ENCODE measurements around the gene COL4A2. TPM values are rescaled to one million over a fixed set of nuclear protein-coding genes. Genes with fewer than 3 reads are reported as not detected.

The COL4A2 gene
- total RNA-seq, 1 experiment from 2014 or later: 35.0 TPM

GRCh38 chr13:110430391-110431336 is 123.6 kb downstream of the COL4A2 start:
- no peak for DNase-seq (ENCODE audit: extremely low read depth, low read depth)

GRCh38 chr13:110431425-110432294 is 124.6 kb downstream of the COL4A2 start:
- no peak for DNase-seq (ENCODE audit: extremely low read depth, low read depth)

- no peak for DNase-seq (ENCODE audit: extremely low read depth, low read depth)
Observed at GRCh38 chr13:110432522-110432921, 125.4 kb downstream of the COL4A2 start.

- DNase-seq (ENCODE audit: extremely low read depth, low read depth): no peak
Observed at GRCh38 chr13:110433014-110433413, 125.9 kb downstream of the COL4A2 start.

- DNase-seq (ENCODE audit: extremely low read depth, low read depth): no peak
Observed at GRCh38 chr13:110434629-110435028, 127.5 kb downstream of the COL4A2 start.

- DNase-seq (ENCODE audit: extremely low read depth, low read depth): no peak
Observed at GRCh38 chr13:110435331-110435730, 128.2 kb downstream of the COL4A2 start.

- DNase-seq (ENCODE audit: extremely low read depth, low read depth): no peak
Observed at GRCh38 chr13:110436276-110436675, 129.2 kb downstream of the COL4A2 start.

GRCh38 chr13:110436786-110437370 is 129.8 kb downstream of the COL4A2 start:
- no peak for DNase-seq (ENCODE audit: extremely low read depth, low read depth)

GRCh38 chr13:110438211-110438610 is 131.1 kb downstream of the COL4A2 start:
- DNase-seq (ENCODE audit: extremely low read depth, low read depth): no peak

GRCh38 chr13:110438776-110439175 is 131.7 kb downstream of the COL4A2 start:
- DNase-seq (ENCODE audit: extremely low read depth, low read depth): no peak

GRCh38 chr13:110440946-110441731 is 134.1 kb downstream of the COL4A2 start:
- no peak for DNase-seq (ENCODE audit: extremely low read depth, low read depth)

- no peak for DNase-seq (ENCODE audit: extremely low read depth, low read depth)
Observed at GRCh38 chr13:110442930-110443621, 136.0 kb downstream of the COL4A2 start.

GRCh38 chr13:110443622-110444225 is 136.6 kb downstream of the COL4A2 start:
- DNase-seq (ENCODE audit: extremely low read depth, low read depth): no peak

GRCh38 chr13:110444226-110444653 is 137.2 kb downstream of the COL4A2 start:
- DNase-seq (ENCODE audit: extremely low read depth, low read depth): peak; percentile 51

- DNase-seq (ENCODE audit: extremely low read depth, low read depth): no peak
Observed at GRCh38 chr13:110445183-110445582, 138.1 kb downstream of the COL4A2 start.

GRCh38 chr13:110445722-110446574 is 138.9 kb downstream of the COL4A2 start:
- DNase-seq (ENCODE audit: extremely low read depth, low read depth): no peak

GRCh38 chr13:110446575-110446890 is 139.4 kb downstream of the COL4A2 start:
- no peak for DNase-seq (ENCODE audit: extremely low read depth, low read depth)

- DNase-seq (ENCODE audit: extremely low read depth, low read depth): no peak
Observed at GRCh38 chr13:110447058-110447511, 140.0 kb downstream of the COL4A2 start.

Data from NCI-H460 (cell line).